Measurements from ENCODE around the gene INPP5B. TPM values are rescaled to one million over a fixed set of nuclear protein-coding genes. Genes with fewer than 3 reads are reported as not detected.

Gene INPP5B
- total and polyA plus RNA-seq, 9 of the 15 experiments (the other 6 are each of a cell fraction or from before 2014, with no cell fraction given), result 14.1 to 28.7 (median 20.9) TPM

GRCh38 chr1:37862330-37862729 is 84.5 kb downstream of the INPP5B start (continued):
- TF ChIP-seq JUND (IDR thresholded peaks at IDR 0.05; ENCODE audit: borderline replicate concordance, low read depth, low read length) (peak; percentile 65; the same call in 1 of the 2 replicates), JUND (tag; IDR thresholded peaks at IDR 0.05; ENCODE audit: borderline replicate concordance, low read depth, low read length) (peak; percentile 66; the same call in 1 of the 3 replicates), MAFF (IDR thresholded peaks at IDR 0.05; ENCODE audit: low read length) (peak; percentile 35; the same call in 1 of the 2 replicates), ZNF77 (CRISPR knock-in tag; IDR thresholded peaks at IDR 0.05) (no peak), ARID1B (IDR thresholded peaks at IDR 0.05) (peak; percentile 60; the same call in 1 of the 2 replicates), CTCF (IDR thresholded peaks at IDR 0.05 in 2 of 3, conservative IDR thresholded peaks at IDR 0.05 in 1 of 3; ENCODE audit: insufficient read depth in 2 of 3, low read depth in 1 of 3, low read length in 3 of 3) (no peak), ZBTB1 (CRISPR knock-in tag; IDR thresholded peaks at IDR 0.05; ENCODE audit: borderline replicate concordance, low read depth) (no peak), SIRT6 (IDR thresholded peaks at IDR 0.05; ENCODE audit: low read depth, low read length) (no peak), ZNF740 (CRISPR knock-in tag; IDR thresholded peaks at IDR 0.05) (no peak), ZNF740 (tag; IDR thresholded peaks at IDR 0.05) (no peak), ZEB2 (IDR thresholded peaks at IDR 0.05) (0 out of 2 replicates have a peak, but pooled peaks have one; percentile 23), CTBP1 (IDR thresholded peaks at IDR 0.05; ENCODE audit: borderline replicate concordance) (0 out of 2 replicates have a peak, but pooled peaks have one; percentile 39), FOXA1 (IDR thresholded peaks at IDR 0.05; ENCODE audit: borderline replicate concordance) (peak; percentile 56; the same call in 1 of the 2 replicates), DNMT1 (IDR thresholded peaks at IDR 0.05) (no peak), SMARCA4 (IDR thresholded peaks at IDR 0.05) (peak; percentile 58; the same call in 1 of the 2 replicates), SMARCE1 (IDR thresholded peaks at IDR 0.05) (peak; percentile 59; the same call in 1 of the 2 replicates)
- TF ChIP-seq, protein P1, sequence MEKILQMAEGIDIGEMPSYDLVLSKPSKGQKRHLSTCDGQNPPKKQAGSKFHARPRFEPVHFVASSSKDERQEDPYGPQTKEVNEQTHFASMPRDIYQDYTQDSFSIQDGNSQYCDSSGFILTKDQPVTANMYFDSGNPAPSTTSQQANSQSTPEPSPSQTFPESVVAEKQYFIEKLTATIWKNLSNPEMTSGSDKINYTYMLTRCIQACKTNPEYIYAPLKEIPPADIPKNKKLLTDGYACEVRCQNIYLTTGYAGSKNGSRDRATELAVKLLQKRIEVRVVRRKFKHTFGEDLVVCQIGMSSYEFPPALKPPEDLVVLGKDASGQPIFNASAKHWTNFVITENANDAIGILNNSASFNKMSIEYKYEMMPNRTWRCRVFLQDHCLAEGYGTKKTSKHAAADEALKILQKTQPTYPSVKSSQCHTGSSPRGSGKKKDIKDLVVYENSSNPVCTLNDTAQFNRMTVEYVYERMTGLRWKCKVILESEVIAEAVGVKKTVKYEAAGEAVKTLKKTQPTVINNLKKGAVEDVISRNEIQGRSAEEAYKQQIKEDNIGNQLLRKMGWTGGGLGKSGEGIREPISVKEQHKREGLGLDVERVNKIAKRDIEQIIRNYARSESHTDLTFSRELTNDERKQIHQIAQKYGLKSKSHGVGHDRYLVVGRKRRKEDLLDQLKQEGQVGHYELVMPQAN (IDR thresholded peaks at IDR 0.05; ENCODE audit: borderline replicate concordance), result no peak
- TF ChIP-seq, protein P2, sequence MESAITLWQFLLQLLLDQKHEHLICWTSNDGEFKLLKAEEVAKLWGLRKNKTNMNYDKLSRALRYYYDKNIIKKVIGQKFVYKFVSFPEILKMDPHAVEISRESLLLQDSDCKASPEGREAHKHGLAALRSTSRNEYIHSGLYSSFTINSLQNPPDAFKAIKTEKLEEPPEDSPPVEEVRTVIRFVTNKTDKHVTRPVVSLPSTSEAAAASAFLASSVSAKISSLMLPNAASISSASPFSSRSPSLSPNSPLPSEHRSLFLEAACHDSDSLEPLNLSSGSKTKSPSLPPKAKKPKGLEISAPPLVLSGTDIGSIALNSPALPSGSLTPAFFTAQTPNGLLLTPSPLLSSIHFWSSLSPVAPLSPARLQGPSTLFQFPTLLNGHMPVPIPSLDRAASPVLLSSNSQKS (CRISPR knock-in tag; IDR thresholded peaks at IDR 0.05), result no peak
- TF ChIP-seq, protein P3, sequence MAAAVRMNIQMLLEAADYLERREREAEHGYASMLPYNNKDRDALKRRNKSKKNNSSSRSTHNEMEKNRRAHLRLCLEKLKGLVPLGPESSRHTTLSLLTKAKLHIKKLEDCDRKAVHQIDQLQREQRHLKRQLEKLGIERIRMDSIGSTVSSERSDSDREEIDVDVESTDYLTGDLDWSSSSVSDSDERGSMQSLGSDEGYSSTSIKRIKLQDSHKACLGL (CRISPR knock-in tag; IDR thresholded peaks at IDR 0.05; ENCODE audit: borderline replicate concordance, poor library complexity, severe bottlenecking), result no peak

Measured in K562 (cell line).